Measurements from ENCODE around the gene SFMBT2.

GRCh38 chr10:7162331-7162730 is 248.5 kb downstream of the SFMBT2 start:
- TF ChIP-seq, protein P1, sequence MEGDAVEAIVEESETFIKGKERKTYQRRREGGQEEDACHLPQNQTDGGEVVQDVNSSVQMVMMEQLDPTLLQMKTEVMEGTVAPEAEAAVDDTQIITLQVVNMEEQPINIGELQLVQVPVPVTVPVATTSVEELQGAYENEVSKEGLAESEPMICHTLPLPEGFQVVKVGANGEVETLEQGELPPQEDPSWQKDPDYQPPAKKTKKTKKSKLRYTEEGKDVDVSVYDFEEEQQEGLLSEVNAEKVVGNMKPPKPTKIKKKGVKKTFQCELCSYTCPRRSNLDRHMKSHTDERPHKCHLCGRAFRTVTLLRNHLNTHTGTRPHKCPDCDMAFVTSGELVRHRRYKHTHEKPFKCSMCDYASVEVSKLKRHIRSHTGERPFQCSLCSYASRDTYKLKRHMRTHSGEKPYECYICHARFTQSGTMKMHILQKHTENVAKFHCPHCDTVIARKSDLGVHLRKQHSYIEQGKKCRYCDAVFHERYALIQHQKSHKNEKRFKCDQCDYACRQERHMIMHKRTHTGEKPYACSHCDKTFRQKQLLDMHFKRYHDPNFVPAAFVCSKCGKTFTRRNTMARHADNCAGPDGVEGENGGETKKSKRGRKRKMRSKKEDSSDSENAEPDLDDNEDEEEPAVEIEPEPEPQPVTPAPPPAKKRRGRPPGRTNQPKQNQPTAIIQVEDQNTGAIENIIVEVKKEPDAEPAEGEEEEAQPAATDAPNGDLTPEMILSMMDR (IDR thresholded peaks at IDR 0.05; ENCODE audit: low read depth, low read length) = no peak
- no peak for TF ChIP-seq EZH2phosphoT487 (IDR thresholded peaks at IDR 0.05; ENCODE audit: low read depth)
